SK-MEL-5 (cell line): Measurements from ENCODE around the gene BDKRB2. TPM values are rescaled to one million over a fixed set of nuclear protein-coding genes. Genes with fewer than 3 reads are reported as not detected.

Experiments
- DNase-seq: peaks from one replicate; pipeline ENCODE4 v3.0.0-alpha.2; 2016; ENCODE audit warnings: low read depth, low spot score
- in situ Hi-C: cut with HindIII; loops from 2 replicates; pipeline ENCODE4 v1.10.0; 2016; ENCODE audit warnings: low sequenced_read_pairs, high pct_unique_total_duplicates, low pct_unique_long_range_greater_than_20kb
- total RNA-seq: library from RNA; depleted of rRNA; stranded (reverse); fragments of >200 nt; shearing (Covaris generic); gene quantifications from 2 replicates; pipeline ENCODE4 v1.2.3, GENCODE V29; 2014

BDKRB2 gene
- total RNA-seq, 1 experiment from 2014 or later: not detected

GRCh38 chr14:96255501-96256366 is 51.1 kb downstream of the BDKRB2 start, which contains the start of gene BDKRB1:
Gene BDKRB1 (plus strand): TSS chr14:96256210. CDS start chr14:96263683, 7,473 bp downstream.
- in situ Hi-C loops: no loop called here
- DNase-seq: no peak

GRCh38 chr14:96256407-96256806 is 51.8 kb downstream of the BDKRB2 start:
- in situ Hi-C loops: no loop called here
- DNase-seq: no peak

GRCh38 chr14:96257056-96257455 is 52.4 kb downstream of the BDKRB2 start:
- no peak for DNase-seq
- in situ Hi-C loops: no loop called here

GRCh38 chr14:96257900-96258299 is 53.3 kb downstream of the BDKRB2 start:
- DNase-seq: no peak
- in situ Hi-C loops: no loop called here

- in situ Hi-C loops: no loop called here
- DNase-seq: no peak
These were observed 55.7 kb downstream of the BDKRB2 start for GRCh38 chr14:96260341-96260821.

GRCh38 chr14:96261053-96261452 is 56.4 kb downstream of the BDKRB2 start:
- in situ Hi-C loops: no loop called here
- no peak for DNase-seq

GRCh38 chr14:96261772-96262655 is 57.4 kb downstream of the BDKRB2 start:
- peak; percentile 17 for DNase-seq
- in situ Hi-C loops: no loop called here

GRCh38 chr14:96263347-96264199 is 58.9 kb downstream of the BDKRB2 start:
- DNase-seq: no peak
- in situ Hi-C loops: no loop called here

GRCh38 chr14:96264200-96264553 is 59.5 kb downstream of the BDKRB2 start:
- in situ Hi-C loops: no loop called here

GRCh38 chr14:96264853-96265252 is 60.2 kb downstream of the BDKRB2 start:
- peak; percentile 44 for DNase-seq
- in situ Hi-C loops: no loop called here

More at GRCh38 chr14:96264200-96264553, 59.5 kb downstream of the BDKRB2 start:
- DNase-seq: no peak

- DNase-seq: no peak
- in situ Hi-C loops: no loop called here
These were observed 60.9 kb downstream of the BDKRB2 start for GRCh38 chr14:96265383-96266095.

- DNase-seq: peak; percentile 35
- in situ Hi-C loops: no loop called here
These were observed 62.7 kb downstream of the BDKRB2 start for GRCh38 chr14:96267336-96267735.

- no peak for DNase-seq
- in situ Hi-C loops: no loop called here
These were observed 63.3 kb downstream of the BDKRB2 start for GRCh38 chr14:96267916-96268315.

GRCh38 chr14:96268431-96269358 is 64.1 kb downstream of the BDKRB2 start:
- in situ Hi-C loops: no loop called here
- no peak for DNase-seq

- in situ Hi-C loops: no loop called here
- DNase-seq: no peak
These were observed 64.7 kb downstream of the BDKRB2 start for GRCh38 chr14:96269359-96269710.
